Epidermal melanocyte (primary cell): ENCODE results near the gene PGS1.

ENCODE experiments used
- DNase-seq: peaks from one replicate; pipeline ENCODE4 v3.0.0; 2011; ENCODE audit warnings: low spot score; ENCODE audit not compliant: insufficient read length

The PGS1 gene

DNA sequence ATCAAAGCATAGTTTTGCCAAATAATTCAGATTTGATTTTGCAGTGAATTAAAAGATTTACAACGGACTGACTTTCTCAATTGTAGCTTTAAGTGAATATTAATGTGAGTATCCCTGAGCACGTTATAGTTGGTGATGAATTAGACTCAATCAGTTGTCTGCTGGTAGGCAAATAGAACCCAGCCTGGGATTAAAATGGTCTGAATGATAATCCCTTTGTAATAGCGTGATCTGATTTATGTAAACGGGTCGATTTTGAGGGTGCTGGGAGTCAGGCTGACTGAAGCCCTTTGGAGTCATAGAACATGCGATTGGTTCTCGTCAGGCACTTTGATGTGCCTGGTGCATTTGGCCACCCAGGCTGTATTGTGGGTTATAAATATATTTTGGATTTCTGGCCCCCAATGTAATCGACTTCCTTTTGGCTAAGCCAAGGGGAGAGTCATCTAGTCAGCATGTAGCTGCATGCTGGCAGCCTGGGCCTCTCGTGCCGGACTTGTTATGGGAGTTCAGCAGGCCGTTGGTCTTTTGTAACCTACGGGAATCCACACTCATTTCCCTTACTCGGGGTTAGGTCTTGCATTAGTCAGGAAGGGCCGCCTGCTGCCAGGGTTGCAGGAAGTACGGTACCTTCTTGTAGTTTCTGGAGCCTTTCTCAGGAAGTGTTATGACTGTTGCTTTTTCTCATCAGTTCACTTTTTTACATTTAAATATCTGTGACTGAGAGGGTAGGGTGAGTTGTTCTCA lies 5.4 kb downstream of the PGS1 start:
- peak; percentile 47 for DNase-seq

DNA sequence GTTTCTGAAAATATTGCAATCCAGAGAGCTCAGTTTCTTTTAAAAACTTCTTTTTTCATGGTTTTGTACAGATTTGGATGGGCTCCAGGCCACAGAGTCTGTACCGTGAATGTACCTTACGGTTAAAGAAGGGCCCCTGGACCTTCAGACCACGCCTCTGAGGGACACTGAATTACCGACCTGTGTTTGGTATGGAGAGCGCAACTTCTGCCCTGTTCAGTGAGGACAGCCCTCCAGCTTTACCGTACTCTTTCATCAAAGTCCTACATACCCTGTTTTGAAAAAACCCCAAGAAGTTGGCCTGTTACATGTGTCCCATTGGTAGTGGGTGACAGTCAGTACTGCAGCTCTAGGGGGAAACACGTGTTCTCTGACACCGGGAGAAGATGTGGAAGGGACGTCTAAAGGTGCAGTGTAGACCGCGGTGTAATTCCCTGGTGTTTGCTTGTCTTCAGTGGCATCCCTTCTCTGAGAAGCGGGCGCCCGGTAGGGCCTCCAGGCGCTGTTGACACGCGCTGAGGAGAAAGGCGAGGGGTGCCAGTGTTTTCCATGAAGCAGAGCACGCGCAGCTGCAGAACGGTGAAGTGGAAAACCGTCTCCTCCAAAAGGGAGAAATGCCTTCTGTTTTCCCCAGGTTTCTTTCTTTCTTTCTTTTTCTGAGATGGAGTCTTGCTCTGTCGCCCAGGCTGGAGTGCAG lies 6.2 kb downstream of the PGS1 start:
- DNase-seq, result no peak

DNA sequence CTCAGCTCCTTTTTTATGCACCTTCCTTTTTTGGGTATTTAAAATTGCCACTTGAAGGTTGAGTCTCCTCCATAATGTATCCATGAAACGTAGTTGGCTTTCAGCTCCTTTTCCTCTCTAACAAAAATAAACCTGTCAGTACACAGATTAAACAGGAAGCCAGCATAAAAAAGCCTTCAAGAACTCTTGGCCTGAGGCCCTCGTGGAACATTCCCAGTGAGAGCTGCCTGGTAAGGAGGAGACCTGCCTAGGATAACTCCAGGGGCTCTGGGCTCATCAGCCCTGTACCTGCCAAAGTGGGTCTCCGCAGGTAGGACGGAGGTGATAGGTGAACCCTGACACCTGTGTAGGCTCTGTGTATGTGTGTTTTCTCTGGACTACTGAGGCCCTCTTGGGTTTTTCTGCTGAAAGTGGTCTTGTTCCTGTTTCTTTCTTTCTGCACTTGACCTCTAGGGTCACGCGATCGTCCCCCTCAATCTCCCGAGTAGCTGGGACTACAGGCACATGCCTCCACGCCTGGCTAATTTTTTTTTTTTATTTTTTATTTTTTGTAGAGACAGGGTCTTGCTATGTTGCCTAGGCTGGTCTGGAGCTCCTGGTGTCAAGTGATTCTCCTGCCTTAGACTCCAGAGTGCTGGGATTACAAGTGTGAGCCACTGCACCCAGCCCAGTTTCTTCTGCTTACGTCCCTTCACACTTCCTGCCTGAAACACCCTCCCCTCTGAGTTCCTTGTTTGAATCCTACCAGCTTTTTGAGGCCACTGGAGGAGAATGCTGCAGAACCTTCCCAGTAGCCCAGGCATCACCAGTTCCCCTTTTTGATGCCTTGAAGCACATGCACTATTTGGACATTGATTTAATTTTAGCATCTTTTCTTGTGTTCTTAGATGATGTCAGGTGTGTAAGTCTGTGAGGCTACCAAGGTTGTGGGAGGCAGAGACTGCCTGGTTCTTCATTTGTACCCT lies 9.8 kb downstream of the PGS1 start:
- no peak for DNase-seq

DNA sequence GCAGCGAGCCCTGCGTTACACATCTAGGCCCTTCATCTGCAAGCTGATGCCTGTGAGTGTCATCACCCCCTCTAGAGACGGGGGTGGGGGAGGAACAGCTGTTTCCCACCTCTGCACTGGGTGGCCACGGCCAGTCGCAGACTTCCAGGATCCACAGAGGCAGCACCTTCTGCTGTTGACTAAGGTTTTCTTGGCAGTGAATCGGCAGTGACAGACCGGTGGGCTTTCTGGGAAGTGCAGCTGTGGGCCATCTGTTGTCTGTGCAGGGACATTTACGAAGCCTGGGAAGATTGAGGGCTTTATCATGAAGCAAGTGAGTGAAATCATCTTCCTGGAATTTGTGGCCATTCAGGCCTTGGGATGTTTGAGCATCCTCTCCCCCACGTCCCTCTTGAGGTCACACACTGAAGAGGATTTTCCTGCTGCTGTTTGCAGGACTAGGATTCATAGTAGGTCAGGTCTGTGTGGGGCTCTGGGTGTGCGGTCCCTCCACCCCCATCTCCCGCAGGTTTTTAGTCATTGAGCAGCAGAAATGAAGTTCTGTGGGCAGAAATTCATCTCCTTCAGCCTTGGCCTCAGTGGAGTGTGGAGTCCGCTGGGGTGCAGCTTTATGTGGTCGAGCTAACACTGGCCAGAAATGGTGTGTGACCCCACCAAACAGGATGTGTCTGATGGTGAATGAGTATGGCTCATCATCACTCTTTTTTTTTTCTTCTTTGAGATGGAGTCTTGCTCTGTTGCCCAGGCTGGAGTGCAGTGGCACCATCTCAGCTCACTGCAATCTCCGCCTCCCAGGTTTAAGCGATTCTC lies 12.0 kb downstream of the PGS1 start:
- no peak for DNase-seq

DNA sequence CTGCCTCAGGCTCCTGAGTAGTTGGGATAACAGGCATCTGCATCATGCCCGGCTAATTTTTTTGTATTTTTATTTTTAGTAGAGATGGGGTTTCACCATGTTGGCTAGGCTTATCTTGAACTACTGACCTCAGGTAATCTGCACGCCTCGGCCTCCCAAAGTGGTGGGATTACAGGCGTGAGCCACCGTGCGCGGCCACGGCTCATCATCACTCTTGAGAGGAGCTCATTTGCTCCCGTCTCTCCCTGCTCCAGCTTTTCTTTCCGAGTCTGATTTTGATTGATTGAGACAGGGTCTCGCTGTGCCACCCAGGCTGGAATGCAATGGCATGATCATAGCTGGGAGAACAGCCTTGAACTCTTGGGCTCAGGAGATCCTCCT lies 12.6 kb downstream of the PGS1 start:
- DNase-seq, result no peak

DNA sequence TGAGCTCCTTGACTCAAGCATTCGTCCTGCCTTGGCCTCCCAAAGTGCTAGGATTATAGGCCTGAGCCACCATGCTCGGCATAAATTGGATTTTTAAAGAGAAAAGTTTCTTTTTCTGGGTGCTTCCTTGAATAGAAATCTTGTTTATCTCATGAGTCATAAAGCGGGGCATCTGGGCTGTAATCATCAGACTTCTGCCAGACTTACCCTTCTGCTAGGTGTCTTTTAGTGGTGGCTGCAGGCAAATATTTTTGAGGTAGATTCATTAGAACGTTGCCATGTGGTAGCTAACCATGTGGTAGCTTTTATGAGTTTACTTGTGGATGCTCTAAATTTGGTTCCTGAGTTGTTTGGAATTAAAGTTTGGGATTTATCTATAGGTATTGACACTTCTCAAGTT lies 13.4 kb downstream of the PGS1 start:
- DNase-seq, result no peak

DNA sequence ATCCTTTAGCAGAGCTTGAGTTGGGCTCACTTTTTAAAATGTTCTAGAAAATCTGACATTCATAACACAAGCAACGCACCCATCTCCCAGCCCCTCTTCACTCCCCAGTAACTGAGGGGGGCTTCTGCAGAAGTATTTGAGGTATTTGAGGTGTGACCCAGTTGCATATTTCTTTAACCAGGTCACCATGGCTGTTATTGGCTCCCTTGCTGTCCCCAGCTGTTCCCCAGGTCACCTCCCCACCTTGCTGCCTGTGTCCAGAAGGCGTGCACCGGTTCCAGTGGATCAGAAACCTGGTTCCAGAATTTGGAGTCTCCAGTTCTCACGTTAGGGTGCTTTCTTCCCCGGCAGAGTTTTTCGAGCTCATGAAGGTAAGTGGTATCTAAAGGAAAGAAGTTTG lies 13.8 kb downstream of the PGS1 start:
- DNase-seq, result no peak

DNA sequence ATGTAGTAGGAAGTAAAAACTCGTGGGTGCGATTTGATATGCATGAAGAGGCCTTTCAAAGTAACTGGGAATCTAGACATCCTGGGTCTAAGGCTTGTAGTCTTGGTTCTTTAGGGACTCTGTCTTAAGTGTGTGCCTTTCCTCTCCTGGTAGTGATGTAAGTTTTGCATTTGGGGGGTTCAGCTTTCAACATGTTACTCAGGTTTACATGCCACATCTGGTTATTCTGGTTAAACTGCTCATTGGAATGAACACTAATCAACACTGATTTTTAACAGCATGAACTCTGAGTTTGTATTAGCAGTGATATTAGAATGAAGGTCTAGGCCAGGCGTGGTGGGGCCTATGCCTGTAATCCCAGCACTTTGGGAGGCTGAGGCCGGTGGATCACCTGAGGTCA lies 15.1 kb downstream of the PGS1 start:
- no peak for DNase-seq

DNA sequence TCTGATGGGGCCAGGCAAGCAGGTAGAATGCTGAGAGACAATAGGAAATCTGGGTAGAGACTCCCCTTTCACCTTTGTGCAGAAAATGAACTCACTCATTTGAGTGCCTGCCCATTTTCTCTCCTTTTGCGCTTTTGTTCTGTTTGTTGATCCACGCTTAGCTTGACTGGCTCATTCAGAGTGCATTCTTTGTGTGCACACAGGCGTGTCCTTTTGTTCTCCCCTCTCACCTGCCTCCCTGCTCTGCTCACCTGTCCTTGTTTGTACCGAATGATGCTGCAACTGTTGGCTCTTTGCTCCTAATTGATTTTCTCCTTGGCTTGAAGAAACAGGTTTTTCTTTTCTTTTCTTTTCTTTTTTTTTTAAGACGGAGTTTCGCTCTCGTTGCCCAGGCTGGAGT lies 15.8 kb downstream of the PGS1 start:
- DNase-seq, result no peak

DNA sequence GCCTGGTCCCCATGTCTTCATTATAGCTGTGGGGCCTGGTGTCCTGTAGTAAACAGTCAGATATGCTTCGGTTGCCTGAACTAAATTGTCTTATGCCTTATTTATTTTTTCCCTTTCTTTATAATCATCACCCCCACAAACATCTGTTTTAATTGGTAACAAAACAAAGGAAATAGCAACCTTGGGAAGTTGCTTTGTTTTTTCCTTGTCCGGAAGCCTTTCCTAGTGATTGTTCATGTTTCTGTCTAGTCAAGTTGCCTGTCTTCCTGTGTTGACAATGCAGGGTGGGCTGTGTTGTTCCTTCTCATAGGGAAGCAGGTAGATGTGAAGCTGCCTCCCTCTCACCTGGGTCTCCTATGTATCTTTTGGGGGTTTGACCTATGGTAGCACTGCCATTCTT lies 16.7 kb downstream of the PGS1 start:
- no peak for DNase-seq

DNA sequence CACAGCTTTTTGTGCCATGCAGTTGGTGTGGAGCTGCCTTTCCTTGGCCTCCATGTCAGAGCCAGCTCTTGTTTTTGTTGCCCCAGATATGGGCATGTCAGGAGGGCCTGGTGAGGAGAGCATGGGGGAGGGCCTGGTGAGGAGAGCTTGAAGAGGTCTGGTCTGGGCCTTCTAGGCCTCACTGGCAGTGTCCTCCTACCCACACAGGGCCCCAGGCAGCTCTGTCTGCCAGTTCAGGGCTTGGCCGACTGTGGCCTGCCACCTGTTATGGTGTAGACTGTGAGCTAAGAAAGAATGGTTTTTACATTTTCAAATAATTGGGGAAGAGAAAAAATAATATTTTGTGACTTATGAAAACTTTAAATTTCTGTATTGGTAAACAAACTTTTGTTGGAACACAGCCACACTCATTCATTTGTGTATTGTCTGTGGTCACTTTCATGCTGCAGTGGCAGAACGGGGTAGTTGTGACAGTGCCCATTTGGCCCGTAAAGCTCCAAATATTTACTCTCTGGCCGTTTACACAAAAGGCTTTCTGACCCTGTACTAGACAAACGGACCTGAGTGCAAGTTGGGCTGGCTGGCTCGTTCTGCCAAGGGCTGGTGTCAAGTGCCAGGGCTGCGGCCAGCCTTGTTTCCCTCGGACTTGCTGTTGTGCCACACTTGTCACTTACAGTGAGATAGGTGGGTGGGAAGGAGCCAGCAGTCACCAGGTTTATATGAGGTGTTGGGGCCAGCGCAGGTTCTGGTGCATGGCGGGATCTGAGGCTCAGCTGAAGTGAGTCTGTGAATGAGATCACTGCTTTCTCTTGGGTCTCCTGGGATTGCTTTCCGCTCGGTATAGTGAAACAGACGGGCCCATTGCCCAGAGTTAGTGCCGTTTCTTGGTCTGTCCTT lies 18.2 kb downstream of the PGS1 start:
- no peak for DNase-seq

DNA sequence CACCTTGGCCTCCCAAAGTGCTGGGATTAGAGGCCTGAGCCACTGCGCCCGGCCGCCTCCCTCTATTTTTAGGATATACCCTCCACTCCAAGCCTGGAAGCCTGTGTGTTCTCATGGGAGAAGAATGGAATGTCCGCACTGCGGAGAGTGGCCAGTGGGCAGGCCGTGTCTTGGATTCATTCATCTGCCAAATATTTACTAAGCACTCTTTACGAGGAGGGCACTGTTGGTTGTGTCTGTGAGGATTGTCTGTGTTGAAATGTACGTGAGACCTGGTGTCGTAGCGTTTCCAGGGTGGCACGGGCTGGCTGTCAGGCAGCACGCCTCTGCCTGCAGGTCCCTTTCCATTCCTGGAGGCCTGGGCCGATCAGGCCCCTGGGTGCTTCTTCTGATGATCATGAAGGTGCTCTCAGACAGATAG lies 19.2 kb downstream of the PGS1 start:
- DNase-seq, result no peak

DNA sequence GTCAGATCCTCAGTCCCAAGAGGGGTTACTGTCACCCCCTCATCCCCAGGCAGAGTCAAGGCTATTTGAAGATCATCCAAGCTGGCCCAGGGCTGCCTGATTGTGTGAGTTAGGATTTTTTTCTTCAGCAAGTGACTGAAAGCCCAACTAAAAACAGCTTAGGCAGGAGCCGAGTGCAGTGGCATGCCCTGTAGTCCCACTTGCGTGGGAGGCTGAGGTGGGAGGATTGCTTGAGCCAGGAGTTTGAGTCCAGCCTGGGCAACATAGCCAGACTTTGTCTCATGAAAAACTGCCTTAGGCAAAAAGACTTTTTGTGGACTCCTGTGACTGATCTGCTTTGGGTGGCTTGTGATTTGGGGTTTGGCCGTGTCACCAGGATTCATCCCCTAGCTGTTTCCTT lies 19.9 kb downstream of the PGS1 start:
- DNase-seq, result no peak

DNA sequence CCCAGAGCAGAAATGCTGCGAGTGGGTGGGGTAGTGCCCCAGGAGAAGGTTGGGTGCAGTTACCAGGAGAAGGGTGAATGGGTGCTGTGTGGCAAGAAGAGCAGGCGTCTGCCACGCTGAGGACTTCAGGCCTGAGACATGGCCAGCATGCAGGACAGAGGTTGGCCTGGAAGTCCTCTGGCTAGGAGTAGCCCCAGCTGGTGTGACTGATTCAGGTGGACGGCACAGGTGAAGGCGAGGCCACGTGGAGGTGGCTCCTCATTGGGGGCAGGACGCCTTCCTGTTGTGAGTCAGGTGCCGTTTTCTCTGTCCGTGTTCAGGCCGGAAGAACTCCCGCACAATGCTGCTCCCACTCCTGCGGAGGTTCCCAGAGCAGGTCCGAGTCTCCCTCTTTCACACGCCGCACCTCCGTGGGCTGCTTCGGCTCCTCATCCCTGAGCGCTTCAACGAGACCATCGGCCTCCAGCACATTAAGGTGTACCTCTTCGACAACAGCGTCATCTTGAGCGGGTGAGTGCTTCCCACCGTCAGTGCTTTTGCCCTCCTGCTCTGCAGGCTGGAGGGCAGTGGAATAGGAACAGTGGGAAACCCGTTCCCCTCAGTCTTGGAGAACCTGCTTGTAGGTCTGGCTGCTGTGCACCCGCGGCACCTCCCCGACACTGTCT lies 20.7 kb downstream of the PGS1 start:
- no peak for DNase-seq

DNA sequence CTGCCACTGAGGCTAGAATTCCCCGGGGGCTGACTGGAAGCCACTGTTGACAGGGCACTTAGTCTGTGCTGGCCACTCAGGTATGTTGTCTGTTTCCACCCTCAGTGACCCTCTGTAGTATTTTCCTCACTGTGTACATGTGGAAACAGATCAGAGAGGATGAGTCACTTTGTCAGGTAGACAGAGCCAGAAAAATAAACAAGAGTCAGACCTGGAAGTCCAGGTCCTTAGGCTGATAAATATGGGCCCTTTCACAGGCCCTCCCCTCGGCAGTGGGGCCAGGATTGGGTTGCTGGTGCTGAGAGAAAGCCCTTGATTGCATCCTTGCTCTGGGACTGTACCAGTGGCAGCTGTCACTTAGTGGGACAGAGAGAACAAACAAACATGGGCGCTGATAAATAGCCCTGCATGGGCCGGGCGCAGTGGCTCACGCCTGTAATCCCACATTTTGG lies 21.3 kb downstream of the PGS1 start:
- DNase-seq, result no peak

DNA sequence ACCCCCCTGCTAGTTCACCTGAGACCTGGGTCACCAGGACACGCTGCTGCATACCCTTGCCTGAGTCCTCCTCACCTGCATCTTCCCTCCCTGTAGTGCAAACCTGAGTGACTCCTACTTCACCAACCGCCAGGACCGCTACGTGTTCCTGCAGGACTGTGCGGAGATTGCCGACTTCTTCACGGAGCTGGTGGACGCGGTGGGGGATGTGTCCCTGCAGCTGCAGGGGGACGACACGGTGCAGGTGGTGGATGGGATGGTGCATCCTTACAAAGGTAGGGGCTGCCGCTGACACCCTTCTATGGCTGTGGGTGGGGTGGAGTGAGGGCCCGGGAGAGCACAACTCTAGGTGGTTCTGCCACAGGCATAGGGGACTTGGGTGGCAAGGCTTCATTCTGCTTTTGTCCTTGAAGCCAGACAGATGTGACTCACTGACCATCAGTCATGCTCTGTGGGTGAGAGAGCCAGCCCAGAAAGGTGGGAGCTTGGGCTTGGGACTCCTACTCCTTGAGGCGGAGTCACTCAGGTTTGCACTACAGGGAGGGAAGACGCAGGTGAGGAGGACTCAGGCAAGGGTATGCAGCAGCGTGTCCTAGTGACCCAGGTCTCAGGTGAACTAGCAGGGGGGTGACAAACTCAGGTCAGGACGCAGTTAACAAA lies 22.3 kb downstream of the PGS1 start:
- DNase-seq, result no peak

DNA sequence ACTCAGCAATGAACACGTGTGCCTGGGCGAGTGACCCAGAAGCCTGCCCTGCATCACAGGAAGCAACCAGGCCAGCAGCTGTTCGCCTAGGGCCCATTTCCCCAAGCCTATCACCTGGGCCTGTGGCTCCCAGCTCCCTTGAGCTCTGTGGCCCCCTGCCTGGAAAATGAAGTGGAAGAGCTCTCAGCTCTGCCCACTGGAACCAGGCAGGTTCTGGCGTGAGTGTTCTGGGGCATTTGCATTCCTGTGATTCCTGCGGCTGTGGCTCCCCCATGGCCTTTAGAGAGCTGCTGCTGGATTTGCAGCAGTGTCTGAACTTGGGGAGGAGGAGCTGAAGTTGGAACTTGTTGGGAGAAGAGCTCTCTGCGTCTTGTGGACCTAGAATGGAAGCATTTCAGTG lies 22.8 kb downstream of the PGS1 start:
- no peak for DNase-seq

DNA sequence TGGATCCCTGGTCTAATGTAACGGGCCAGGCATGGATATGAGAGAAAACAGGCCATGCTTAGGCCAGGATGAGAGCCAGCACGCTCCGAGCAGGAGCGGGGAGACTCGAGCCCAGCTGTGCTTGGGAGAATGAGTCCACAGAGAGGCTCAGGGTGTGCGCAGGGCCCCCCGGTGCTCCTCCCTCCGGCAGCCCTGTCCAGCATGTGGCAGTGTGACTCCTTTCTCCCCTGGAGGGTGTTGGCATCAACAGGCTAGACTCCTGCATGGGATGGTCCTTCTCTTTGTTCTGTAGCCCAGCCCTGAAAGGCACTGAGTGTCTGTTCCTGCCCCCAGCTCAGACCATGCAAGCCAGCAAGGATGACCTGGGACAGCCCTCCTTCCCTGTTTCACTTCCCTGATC lies 23.4 kb downstream of the PGS1 start:
- DNase-seq, result no peak

DNA sequence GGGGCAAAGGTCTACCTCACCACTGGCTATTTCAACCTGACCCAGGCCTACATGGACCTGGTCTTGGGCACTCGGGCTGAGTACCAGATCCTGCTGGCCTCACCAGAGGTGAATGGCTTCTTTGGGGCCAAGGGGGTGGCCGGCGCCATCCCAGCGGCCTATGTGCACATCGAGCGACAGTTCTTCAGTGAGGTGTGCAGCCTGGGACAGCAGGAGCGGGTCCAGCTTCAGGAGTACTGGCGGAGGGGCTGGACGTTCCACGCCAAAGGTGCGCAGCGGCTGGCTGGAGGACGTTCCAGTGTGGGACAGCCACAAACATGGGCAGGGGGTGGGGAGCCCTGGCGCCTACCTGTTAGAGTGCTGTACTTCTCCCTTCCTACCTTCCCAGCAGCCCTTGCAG lies 25.4 kb downstream of the PGS1 start:
- no peak for DNase-seq
